Measurements from ENCODE around the gene INSR. TPM values are rescaled to one million over a fixed set of nuclear protein-coding genes. Genes with fewer than 3 reads are reported as not detected.

Gene INSR
- total RNA-seq, 1 donor from 2014 or later = 7.9 TPM

DNA sequence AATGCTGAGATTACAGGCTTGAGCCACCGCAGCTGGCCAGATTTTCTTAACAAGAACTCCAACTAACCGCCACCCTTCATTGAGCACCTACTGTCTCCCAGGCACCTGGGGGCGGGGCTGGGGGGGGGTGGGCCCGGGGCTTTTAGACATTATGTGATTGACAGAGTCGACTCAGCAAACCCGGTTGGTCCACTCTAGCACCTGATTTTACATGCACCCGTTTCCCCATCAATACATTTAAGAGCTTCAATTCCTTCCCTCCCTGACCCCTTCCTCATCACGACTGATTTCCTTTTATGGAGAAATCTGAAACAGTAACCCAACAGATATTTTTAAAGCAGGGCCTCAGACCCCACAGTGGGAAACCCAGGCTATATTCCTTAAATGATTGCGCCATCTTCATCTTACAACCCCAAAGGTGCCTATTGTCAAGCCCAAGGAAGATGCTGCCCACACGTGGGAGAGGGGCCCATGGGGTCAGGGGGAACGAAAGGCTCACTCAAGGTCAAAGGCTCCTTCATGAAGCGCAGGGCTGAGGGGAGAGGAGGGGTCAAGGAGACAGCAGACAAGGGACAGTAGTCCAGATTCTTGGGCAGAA is 1.8 kb downstream of the INSR start:
- Histone ChIP-seq H3K4me1 (ENCODE audit: insufficient read depth, low read length) (peaks cover 6% of the 10 kb centered on the region), H3K4me3 (ENCODE audit: insufficient read depth, low read depth, low read length) (no peak overlapping the region), H3K9ac (ENCODE audit: low read length) (no peak overlapping the region), H2AFZ (ENCODE audit: low read depth, low read length) (no peak overlapping the region), H3K36me3 (ENCODE audit: insufficient read depth, low read length) (no peaks in the 10 kb centered on the region), H3K4me2 (ENCODE audit: low read length) (peak overlapping the region; percentile 95), H3K27me3 (ENCODE audit: insufficient read depth, low read length) (no peaks in the 10 kb centered on the region), H3K79me2 (ENCODE audit: insufficient read depth, low read length) (no peaks in the 10 kb centered on the region), H3K27ac (ENCODE audit: low read depth, low read length) (no peak overlapping the region), H3K9me3 (ENCODE audit: insufficient read depth, low read depth, low read length) (no peaks in the 10 kb centered on the region), H4K20me1 (ENCODE audit: insufficient read depth, low read length) (peaks cover 7% of the 10 kb centered on the region)
- Mint-ChIP-seq H3K4me1 (ENCODE audit: low read depth, unreplicated experiment) (no peaks in the 10 kb centered on the region), H3K4me3 (ENCODE audit: unreplicated experiment) (peak overlapping the region; percentile 81), H3K36me3 (ENCODE audit: low read depth, unreplicated experiment) (no peaks in the 10 kb centered on the region), H3K9me3 (ENCODE audit: unreplicated experiment) (no peaks in the 10 kb centered on the region), H3K27me3 (ENCODE audit: low read depth, unreplicated experiment) (peaks cover 10% of the 10 kb centered on the region), H3K27ac (ENCODE audit: unreplicated experiment) (no peak overlapping the region)
- no peak for DNase-seq (ENCODE audit: low read depth)
- FAIRE-seq = no peak
- TF ChIP-seq EZH2 (IDR thresholded peaks at IDR 0.05; ENCODE audit: insufficient read depth, low read length) = no peak
- TF ChIP-seq, protein P1, sequence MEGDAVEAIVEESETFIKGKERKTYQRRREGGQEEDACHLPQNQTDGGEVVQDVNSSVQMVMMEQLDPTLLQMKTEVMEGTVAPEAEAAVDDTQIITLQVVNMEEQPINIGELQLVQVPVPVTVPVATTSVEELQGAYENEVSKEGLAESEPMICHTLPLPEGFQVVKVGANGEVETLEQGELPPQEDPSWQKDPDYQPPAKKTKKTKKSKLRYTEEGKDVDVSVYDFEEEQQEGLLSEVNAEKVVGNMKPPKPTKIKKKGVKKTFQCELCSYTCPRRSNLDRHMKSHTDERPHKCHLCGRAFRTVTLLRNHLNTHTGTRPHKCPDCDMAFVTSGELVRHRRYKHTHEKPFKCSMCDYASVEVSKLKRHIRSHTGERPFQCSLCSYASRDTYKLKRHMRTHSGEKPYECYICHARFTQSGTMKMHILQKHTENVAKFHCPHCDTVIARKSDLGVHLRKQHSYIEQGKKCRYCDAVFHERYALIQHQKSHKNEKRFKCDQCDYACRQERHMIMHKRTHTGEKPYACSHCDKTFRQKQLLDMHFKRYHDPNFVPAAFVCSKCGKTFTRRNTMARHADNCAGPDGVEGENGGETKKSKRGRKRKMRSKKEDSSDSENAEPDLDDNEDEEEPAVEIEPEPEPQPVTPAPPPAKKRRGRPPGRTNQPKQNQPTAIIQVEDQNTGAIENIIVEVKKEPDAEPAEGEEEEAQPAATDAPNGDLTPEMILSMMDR (IDR thresholded peaks at IDR 0.05; ENCODE audit: insufficient read depth, low read depth, low read length) = no peak

DNA sequence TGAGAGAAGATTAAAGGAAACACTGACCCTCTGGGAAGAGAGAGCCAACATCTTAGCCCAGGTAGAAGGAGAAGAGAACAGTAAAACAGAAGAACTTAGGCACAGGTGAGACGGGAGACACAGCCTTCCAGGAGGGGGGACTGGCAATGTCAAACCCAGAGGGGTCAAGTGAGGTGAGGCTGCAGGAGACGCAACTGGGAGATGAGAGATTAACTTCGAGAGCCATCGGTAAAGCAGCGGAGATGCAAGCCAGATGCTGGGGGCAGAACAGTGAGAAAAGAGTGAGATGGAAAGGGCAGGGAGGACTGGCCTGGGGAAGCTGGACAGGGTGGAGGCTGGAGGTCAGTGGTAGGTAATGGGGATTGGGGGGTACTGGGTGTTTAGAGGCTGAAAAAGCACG is 5.2 kb downstream of the INSR start:
- FAIRE-seq (no peak), DNase-seq (ENCODE audit: low read depth) (no peak)
- Histone ChIP-seq H3K4me3 (ENCODE audit: insufficient read depth, low read depth, low read length) (no peak overlapping the region), H4K20me1 (ENCODE audit: insufficient read depth, low read length) (peaks cover 7% of the 10 kb centered on the region), H3K9ac (ENCODE audit: low read length) (no peak overlapping the region), H3K4me2 (ENCODE audit: low read length) (no peak overlapping the region), H3K27ac (ENCODE audit: low read depth, low read length) (no peak overlapping the region), H3K9me3 (ENCODE audit: insufficient read depth, low read depth, low read length) (no peaks in the 10 kb centered on the region), H3K27me3 (ENCODE audit: insufficient read depth, low read length) (no peaks in the 10 kb centered on the region), H3K36me3 (ENCODE audit: insufficient read depth, low read length) (no peaks in the 10 kb centered on the region), H3K79me2 (ENCODE audit: insufficient read depth, low read length) (no peaks in the 10 kb centered on the region), H3K4me1 (ENCODE audit: insufficient read depth, low read length) (no peaks in the 10 kb centered on the region), H2AFZ (ENCODE audit: low read depth, low read length) (no peak overlapping the region)
- H3K27me3 Mint-ChIP-seq (ENCODE audit: low read depth, unreplicated experiment) = peaks cover 3% of the 10 kb centered on the region
- no peaks in the 10 kb centered on the region for H3K4me1 Mint-ChIP-seq (ENCODE audit: low read depth, unreplicated experiment)
- H3K9me3 Mint-ChIP-seq (ENCODE audit: unreplicated experiment) = no peaks in the 10 kb centered on the region
- no peak overlapping the region for H3K27ac Mint-ChIP-seq (ENCODE audit: unreplicated experiment)
- no peak for TF ChIP-seq EZH2 (IDR thresholded peaks at IDR 0.05; ENCODE audit: insufficient read depth, low read length)
- TF ChIP-seq, protein P1 (IDR thresholded peaks at IDR 0.05; ENCODE audit: insufficient read depth, low read depth, low read length) = no peak
- no peak overlapping the region for H3K4me3 Mint-ChIP-seq (ENCODE audit: unreplicated experiment)
- H3K36me3 Mint-ChIP-seq (ENCODE audit: low read depth, unreplicated experiment) = no peaks in the 10 kb centered on the region

DNA sequence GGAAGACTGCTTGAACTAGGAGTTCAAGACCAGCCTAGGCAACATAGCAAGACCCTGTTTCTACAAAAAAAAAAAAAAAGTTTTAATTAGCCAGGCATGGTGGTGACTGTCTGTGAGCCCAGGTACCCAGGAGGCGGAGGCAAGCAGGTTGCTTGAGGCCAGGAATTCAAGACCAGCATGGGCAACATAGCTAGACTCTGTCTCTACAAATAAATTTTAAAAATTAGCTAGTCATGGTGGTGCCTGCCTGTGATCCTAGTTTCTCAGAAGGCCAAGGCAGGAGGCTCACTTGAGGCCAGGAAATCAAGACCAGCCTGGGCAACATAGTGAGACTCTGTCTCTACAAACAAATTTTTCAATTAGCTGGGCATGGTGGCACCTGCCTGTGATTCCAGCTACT is 6.1 kb downstream of the INSR start:
- Histone ChIP-seq H3K27ac (ENCODE audit: low read depth, low read length) (no peak overlapping the region), H3K4me1 (ENCODE audit: insufficient read depth, low read length) (no peaks in the 10 kb centered on the region), H3K4me2 (ENCODE audit: low read length) (no peak overlapping the region), H3K36me3 (ENCODE audit: insufficient read depth, low read length) (no peaks in the 10 kb centered on the region), H3K4me3 (ENCODE audit: insufficient read depth, low read depth, low read length) (no peak overlapping the region), H3K27me3 (ENCODE audit: insufficient read depth, low read length) (no peaks in the 10 kb centered on the region), H4K20me1 (ENCODE audit: insufficient read depth, low read length) (peaks cover 7% of the 10 kb centered on the region), H3K9me3 (ENCODE audit: insufficient read depth, low read depth, low read length) (no peaks in the 10 kb centered on the region), H3K79me2 (ENCODE audit: insufficient read depth, low read length) (no peaks in the 10 kb centered on the region), H3K9ac (ENCODE audit: low read length) (no peak overlapping the region), H2AFZ (ENCODE audit: low read depth, low read length) (no peak overlapping the region)
- DNase-seq (ENCODE audit: low read depth) (no peak), FAIRE-seq (no peak)
- Mint-ChIP-seq H3K27me3 (ENCODE audit: low read depth, unreplicated experiment) (peaks cover 3% of the 10 kb centered on the region), H3K36me3 (ENCODE audit: low read depth, unreplicated experiment) (no peaks in the 10 kb centered on the region), H3K27ac (ENCODE audit: unreplicated experiment) (no peak overlapping the region), H3K4me1 (ENCODE audit: low read depth, unreplicated experiment) (no peaks in the 10 kb centered on the region), H3K4me3 (ENCODE audit: unreplicated experiment) (no peak overlapping the region), H3K9me3 (ENCODE audit: unreplicated experiment) (no peaks in the 10 kb centered on the region)
- TF ChIP-seq EZH2 (IDR thresholded peaks at IDR 0.05; ENCODE audit: insufficient read depth, low read length) = no peak
- TF ChIP-seq, protein P1 (IDR thresholded peaks at IDR 0.05; ENCODE audit: insufficient read depth, low read depth, low read length) = no peak

All from astrocyte (in vitro differentiated cells and primary cell).